D341Med (cell line): ENCODE results near the gene CMA1.
"Not testable (repeated sequence)": the region's sequence is repeated elsewhere in the genome, so short reads cannot be mapped to it uniquely, and the experiment has no call there.

ENCODE experiments used
- DNase-seq: peaks from one replicate; pipeline ENCODE4 v3.0.0; 2012; ENCODE audit warnings: low spot score

Gene CMA1

GRCh38 chr14:24508155-24508840 lies at the start of gene CMA1:
Gene CMA1 (minus strand): TSS chr14:24508265. CDS start chr14:24508235, 30 bp downstream.
- no peak for DNase-seq

- no peak for DNase-seq
These were observed 48.7 kb upstream of the CMA1 start for GRCh38 chr14:24556756-24557155.

DNA sequence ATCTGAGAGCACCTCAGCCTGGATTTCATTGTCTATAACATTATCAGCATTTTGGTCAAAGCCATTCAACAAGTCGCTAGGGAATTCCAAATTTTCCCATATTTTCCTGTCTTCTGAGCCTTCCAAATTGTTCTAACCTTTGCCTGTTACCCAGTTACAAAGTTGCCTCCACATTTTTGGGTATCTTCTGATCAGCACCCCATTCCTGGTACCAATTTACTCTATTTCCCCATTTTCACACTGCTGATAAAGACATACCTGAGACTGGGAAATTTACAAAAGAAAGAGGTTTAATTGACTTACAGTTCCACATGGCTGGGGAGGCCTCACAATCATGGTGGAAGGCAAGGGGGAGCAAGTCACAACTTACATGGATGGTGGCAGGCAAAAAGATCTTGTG lies 41.0 kb upstream of the CMA1 start:
- DNase-seq, result not testable (repeated sequence)

DNA sequence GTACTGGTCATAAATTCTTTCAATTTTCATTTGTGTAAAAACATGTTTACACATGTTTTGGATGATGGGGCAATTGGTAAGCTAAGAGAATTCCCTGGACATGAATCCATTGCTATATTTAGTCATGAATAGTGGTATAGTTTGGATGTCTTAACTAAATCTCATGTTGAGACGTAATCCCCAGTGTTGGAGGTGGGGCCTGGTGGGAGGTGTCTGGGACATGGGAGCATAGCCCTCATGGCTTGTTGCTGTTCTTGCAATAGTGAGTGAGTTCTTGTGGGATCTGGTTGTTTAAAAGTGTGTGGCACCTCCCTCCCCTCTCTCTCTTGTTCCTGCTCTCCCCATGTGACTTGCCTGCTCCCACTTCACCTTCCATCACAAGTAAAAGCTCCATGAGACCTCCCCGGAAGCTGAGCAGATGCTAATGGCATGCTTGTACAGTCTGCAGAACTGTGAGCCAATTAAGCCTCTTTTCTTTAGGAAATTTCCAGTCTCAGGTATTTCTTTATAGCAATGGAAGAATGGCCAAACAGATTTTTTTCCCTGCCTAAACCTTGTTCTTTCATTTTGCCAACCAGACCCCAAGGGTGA lies 34.4 kb upstream of the CMA1 start:
- DNase-seq, result no peak

DNA sequence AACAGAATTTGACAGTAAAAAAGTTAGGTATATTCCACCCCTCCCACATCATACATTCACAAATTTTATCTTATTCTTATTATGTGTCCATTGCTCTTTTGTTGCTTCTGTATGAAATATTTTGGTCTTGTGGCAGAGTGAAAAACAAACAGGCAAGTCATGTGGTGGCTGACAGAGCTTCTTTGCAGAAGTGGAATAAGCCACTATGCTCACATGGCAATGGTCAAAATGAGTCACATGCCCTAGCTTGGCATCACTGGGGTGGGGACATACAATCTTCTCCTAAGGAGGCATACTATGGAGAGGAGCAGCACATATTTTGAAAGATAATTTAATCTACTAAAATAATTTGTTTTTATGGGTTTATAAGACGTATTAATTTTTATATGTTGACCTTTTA lies 27.7 kb upstream of the CMA1 start:
- DNase-seq, result no peak

DNA sequence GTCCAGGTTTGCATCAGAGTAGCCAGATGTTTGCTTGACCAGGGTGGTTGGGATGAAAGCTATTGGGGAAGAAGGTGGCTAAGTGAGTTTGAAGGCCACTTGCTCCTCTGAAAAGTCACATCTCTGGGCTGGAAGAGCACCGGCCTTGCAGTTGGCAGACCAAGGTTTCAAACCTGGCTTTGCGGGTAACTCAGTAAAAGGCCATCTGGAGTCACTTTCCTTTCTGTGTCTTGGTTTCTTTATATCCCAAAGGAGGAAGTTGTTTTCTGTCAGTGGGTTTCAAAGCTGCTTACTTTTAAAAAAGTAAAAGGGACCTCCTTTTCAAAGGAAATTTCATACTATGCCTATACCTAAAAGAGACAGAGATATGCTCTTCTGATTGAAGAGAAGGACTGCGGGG lies 26.2 kb upstream of the CMA1 start:
- no peak for DNase-seq

- DNase-seq, result not testable (repeated sequence)
These were observed 18.0 kb upstream of the CMA1 start for GRCh38 chr14:24525877-24526620.

- DNase-seq, result no peak
These were observed 10.8 kb upstream of the CMA1 start for GRCh38 chr14:24518851-24519250.

- DNase-seq, result no peak
These were observed 6.1 kb upstream of the CMA1 start for GRCh38 chr14:24514209-24514608.

DNA sequence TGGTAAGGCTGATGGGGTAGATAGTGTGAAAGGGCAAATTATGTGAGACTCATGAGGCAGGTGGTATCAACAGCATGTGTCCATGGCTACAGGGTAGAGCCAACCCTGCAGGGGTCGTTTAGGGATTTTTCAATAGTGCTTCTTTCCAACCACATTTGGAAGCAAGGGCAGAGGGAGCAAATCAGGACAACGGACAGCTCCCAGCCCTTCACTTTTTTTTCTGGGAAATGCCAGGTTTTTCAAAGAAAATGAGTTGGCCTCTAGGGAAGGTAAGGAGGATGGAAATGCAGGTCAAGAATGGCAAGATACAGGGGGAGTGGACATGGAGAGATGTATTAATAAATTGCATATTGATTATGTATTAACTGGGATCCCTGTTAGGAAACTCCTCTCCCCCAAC lies 4.9 kb upstream of the CMA1 start:
- no peak for DNase-seq

DNA sequence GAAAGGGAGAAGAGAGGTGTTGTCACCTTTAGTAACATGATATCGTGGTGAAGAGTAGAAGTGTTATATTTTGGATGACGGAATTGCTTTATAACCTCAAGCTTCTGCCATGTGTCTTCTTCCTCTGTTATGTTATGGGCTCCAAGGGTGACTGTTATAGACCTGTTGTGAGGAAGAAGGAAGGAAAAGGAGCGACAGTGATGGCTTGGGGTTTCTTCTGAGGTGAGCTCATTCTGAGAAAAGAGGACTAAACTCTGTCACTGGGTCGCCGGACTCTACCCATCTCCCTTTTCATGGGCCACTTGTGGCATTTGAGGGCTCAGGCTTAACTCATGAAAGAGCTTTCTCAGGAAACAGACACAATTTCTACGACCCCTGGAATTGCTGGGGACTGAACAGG lies 1.6 kb downstream of the CMA1 start:
- no peak for DNase-seq

GRCh38 chr14:24504425-24504950 lies 3.6 kb downstream of the CMA1 start:
- no peak for DNase-seq

- not testable (repeated sequence) for DNase-seq
These were observed 16.3 kb downstream of the CMA1 start for GRCh38 chr14:24491586-24492408.

DNA sequence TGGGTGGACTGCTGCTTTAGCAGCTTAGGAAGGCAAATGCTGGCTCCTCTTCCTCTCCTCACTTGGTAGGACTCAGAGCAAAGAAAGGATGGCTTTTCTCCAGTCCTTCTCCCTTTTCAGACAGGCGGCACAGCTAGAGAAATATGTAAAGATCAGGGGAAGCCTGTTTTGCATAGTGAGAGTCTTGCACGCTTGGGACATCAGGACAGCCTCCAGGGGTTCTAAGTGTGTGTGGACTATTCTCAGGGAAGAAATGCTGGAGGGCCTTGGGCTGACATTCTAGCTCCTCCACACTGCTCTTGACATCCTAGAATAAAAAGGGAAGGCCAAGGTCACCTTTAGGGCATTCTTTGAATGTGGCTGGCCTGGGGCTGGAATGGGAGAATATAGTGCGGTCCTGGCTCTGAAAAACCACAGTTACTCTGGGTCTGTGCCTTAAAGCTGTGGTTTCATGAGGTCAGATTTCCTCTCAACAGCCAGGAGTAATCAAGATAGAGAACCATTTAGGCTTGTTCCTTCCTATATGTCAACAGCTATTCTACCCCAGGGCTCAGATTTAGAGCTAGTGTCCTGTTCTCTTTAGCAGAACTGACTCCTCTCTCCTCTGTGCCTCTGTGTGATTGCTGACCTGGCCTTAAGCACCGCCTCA lies 24.3 kb downstream of the CMA1 start:
- no peak for DNase-seq

DNA sequence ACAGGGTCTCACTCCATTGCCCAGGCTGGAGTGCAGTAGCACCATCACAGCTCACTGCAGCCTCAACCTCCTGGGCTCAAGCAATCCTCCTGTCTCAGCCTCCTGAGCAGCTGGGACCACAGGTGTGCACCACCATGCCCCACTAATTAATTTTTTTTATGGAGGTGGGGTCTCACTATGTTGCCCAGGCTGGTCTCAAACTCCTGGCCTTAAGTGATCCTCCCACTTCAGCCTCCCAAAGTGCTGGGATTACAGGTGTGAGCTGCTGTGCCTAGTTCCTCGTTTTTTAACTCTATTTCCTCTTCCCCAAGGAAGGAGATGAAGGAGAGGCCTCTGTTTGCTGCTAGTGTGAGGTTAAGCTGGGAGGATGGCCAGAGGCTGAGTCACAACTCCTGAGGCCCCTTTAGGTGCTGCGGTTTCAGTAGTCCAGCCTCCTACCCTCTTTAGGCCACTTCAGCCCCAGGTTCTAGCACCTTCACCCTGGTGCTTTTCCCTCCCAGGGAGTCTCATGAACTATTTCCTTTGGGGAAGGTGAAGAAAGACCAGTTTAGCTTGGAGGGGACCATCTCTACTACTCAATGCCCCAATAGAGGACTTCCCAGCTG lies 25.3 kb downstream of the CMA1 start:
- not testable (repeated sequence) for DNase-seq

DNA sequence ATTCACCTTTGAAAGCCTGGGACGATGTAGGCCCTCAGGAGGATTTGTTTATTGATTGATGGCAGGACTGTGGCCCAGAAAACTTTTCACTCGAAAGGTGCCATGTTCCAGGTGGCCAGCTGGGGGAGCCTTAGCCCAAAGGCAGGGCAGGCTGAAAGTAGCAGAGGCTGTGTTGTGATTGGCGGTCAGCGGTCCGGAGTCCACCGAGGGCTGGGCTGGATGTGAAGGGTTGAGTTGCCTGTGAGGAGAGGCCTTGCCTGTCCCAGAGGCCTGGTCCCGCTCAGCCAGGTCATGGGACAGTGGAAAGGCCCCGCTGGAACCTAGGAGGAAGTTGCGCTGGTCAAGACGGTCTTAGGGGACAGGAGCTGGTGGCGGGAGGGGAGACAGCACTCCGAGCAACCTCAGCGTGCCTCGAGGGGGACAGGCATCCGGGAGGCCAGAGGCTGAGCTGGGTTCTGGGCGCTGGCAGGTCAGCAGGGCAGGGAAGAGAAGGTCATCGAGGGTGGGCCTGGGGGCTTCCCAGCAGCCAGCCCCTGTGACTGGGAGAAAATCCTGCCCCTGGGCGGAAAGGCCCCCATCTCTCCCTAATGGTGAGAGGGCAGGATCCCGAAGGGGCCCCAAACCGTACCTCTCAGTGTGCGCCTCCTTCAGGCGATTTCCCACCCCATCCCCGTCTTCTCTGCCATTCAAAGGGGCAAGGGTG lies 26.3 kb downstream of the CMA1 start:
- DNase-seq, result peak; percentile 83

DNA sequence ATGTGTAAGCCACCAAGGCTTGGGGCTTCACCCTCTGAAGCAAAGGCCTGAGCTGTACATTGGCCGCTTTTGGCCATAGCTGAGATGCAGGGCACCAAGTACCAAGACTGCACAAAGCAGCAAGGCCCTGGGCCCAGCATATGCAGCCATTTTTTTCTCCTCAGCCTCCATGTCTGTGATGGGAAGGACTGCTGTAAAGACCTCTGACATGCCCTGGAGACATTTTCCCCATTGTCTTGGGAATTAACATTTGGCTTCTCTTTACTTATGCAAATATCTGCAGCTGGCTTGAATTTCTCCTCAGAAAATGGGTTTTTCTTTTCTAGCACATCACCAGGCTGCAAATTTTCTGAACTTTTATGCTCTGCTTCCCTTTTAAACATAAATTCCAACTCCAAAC lies 28.1 kb downstream of the CMA1 start:
- DNase-seq, result not testable (repeated sequence)

- DNase-seq, result no peak
These were observed 32.8 kb downstream of the CMA1 start for GRCh38 chr14:24475261-24475660.

DNA sequence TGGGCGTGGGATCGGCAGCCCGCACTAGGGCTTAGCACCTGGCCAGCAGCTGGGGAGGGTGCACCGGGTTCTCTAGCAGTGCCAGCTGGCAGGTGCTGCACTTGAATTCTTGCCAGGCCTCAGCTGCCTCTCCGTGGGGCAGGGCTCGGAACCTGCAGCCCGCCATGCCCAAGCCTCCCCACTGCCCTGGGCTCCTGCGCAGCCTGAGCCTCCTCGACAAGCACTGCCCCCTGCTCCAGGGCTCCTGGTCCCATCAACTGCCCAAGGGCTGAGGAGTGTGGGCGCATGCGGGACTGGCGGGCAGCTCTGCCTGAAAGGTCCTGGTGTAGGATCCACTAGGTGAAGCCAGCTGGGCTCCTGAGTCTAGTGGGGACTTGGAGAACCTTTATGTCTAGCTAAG lies 34.9 kb downstream of the CMA1 start:
- no peak for DNase-seq

DNA sequence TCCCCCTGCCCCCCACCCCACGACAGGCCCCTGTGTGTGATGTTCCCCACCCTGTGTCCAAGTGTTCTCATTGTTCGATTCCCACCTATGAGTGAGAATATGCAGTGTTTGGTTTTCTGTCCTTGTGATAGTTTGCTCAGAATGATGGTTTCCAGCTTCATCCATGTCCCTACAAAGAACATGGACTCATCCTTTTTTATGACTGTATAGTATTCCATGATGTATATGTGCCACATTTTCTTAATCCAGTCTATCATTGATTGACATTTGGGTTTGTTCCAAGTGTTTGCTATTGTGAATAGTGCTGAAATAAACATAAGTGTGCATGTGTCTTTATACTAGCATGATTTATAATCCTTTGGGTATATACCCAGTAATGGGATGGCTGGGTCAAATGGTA lies 37.6 kb downstream of the CMA1 start:
- DNase-seq, result not testable (repeated sequence)

- DNase-seq, result no peak
These were observed 42.3 kb downstream of the CMA1 start for GRCh38 chr14:24465805-24466204.
